SK-N-SH (cell line): ENCODE measurements around the gene DOCK4.

Source experiments
- CHD2 ChIP-seq: fragments of 150-350 bp; IDR thresholded peaks from 2 replicates; pipeline ENCODE4 v1.6.1; 2018; ENCODE audit warnings: low read length; ENCODE audit not compliant: partially characterized antibody
- TF ChIP-seq, protein P1 (sequence below): fragments of 200-600 bp; sonication (generic); IDR thresholded peaks from 2 replicates; pipeline ENCODE4 v1.6.1; 2017; ENCODE audit warnings: antibody characterized with exemption, mild to moderate bottlenecking, moderate library complexity

DNA sequence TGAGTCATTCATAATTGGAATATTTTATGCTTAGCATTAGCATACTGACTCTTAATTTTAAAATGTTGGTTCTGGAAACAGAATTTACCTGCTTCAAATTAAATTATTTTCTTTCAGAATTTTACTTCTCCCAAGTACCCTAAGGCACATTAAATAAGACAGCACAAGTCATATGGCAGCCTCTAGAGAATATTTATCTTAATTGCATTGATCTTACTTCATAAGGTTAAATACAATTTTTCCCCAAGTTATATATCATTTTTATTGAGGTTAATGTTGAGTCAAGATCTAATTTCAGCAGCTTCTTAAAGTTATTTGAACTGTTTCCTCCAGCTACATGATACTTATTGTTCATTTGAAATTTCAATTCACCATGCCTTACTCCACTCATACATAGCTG is 520.9 kb downstream of the DOCK4 start:
- no peak for TF ChIP-seq CHD2
- TF ChIP-seq, protein P1, sequence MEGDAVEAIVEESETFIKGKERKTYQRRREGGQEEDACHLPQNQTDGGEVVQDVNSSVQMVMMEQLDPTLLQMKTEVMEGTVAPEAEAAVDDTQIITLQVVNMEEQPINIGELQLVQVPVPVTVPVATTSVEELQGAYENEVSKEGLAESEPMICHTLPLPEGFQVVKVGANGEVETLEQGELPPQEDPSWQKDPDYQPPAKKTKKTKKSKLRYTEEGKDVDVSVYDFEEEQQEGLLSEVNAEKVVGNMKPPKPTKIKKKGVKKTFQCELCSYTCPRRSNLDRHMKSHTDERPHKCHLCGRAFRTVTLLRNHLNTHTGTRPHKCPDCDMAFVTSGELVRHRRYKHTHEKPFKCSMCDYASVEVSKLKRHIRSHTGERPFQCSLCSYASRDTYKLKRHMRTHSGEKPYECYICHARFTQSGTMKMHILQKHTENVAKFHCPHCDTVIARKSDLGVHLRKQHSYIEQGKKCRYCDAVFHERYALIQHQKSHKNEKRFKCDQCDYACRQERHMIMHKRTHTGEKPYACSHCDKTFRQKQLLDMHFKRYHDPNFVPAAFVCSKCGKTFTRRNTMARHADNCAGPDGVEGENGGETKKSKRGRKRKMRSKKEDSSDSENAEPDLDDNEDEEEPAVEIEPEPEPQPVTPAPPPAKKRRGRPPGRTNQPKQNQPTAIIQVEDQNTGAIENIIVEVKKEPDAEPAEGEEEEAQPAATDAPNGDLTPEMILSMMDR = no peak
